ENCODE data around the gene GPN2.

GPN2 gene

GRCh38 chr1:26832249-26832960 is 57.7 kb downstream of the GPN2 start:
- H3K27ac ChIP-seq (replicated peaks) = no peak overlapping the region
- no peak overlapping the region for H3K4me3 ChIP-seq (replicated peaks; ENCODE audit: insufficient read depth, low read length)
- H3K27me3 ChIP-seq (ENCODE audit: insufficient read depth, poor library complexity, severe bottlenecking) = no peaks in the 10 kb centered on the region
- TF ChIP-seq POLR2AphosphoS5 (IDR thresholded peaks at IDR 0.05; ENCODE audit: low read depth) (no peak), SPI1 (IDR thresholded peaks at IDR 0.05; ENCODE audit: borderline replicate concordance, low read depth) (no peak), GABPA (IDR thresholded peaks at IDR 0.05; ENCODE audit: low read depth) (no peak), REST (IDR thresholded peaks at IDR 0.05; ENCODE audit: insufficient replicate concordance, low read depth) (no peak), CTCF (IDR thresholded peaks at IDR 0.05; ENCODE audit: insufficient read depth, low read length) (no peak)
- no peak for DNase-seq (ENCODE audit: low read depth in 1 of 2, low spot score in 1 of 2)

- peak in 1 of 2 experiments; percentile 37 for DNase-seq (ENCODE audit: low read depth in 1 of 2, low spot score in 1 of 2)
- Histone ChIP-seq H3K27ac (replicated peaks) (no peak overlapping the region), H3K27me3 (ENCODE audit: insufficient read depth, poor library complexity, severe bottlenecking) (no peaks in the 10 kb centered on the region), H3K4me3 (replicated peaks; ENCODE audit: insufficient read depth, low read length) (no peak overlapping the region)
- no peak for TF ChIP-seq POLR2AphosphoS5 (IDR thresholded peaks at IDR 0.05; ENCODE audit: low read depth)
- TF ChIP-seq CTCF (IDR thresholded peaks at IDR 0.05; ENCODE audit: insufficient read depth, low read length) = no peak
- TF ChIP-seq GABPA (IDR thresholded peaks at IDR 0.05; ENCODE audit: low read depth) = no peak
- no peak for TF ChIP-seq SPI1 (IDR thresholded peaks at IDR 0.05; ENCODE audit: borderline replicate concordance, low read depth)
- no peak for TF ChIP-seq REST (IDR thresholded peaks at IDR 0.05; ENCODE audit: insufficient replicate concordance, low read depth)
Observed at GRCh38 chr1:26831546-26832248, 58.4 kb downstream of the GPN2 start.

GRCh38 chr1:26831059-26831458 is 59.0 kb downstream of the GPN2 start:
- TF ChIP-seq POLR2AphosphoS5 (IDR thresholded peaks at IDR 0.05; ENCODE audit: low read depth) = no peak
- no peak for TF ChIP-seq REST (IDR thresholded peaks at IDR 0.05; ENCODE audit: insufficient replicate concordance, low read depth)
- no peak for TF ChIP-seq CTCF (IDR thresholded peaks at IDR 0.05; ENCODE audit: insufficient read depth, low read length)
- TF ChIP-seq GABPA (IDR thresholded peaks at IDR 0.05; ENCODE audit: low read depth) = no peak
- TF ChIP-seq SPI1 (IDR thresholded peaks at IDR 0.05; ENCODE audit: borderline replicate concordance, low read depth) = no peak
- H3K27me3 ChIP-seq (ENCODE audit: insufficient read depth, poor library complexity, severe bottlenecking) = no peaks in the 10 kb centered on the region
- no peak overlapping the region for H3K27ac ChIP-seq (replicated peaks)
- no peak for DNase-seq (ENCODE audit: low read depth in 1 of 2, low spot score in 1 of 2)
- no peak overlapping the region for H3K4me3 ChIP-seq (replicated peaks; ENCODE audit: insufficient read depth, low read length)
